ENCODE data around the gene SERPINH1.

SERPINH1 gene

GRCh38 chr11:75562048-75562835 is at the start of gene SERPINH1:
Gene SERPINH1, plus strand, starts transcription at chr11:75562253. Its CDS starts 4,097 bp downstream, at chr11:75566350.
- no peak for DNase-seq

GRCh38 chr11:75513250-75513649 is 48.8 kb upstream of the SERPINH1 start:
- DNase-seq = no peak

- DNase-seq = no peak
Measured at GRCh38 chr11:75514596-75514995, 47.5 kb upstream of the SERPINH1 start.

- DNase-seq = no peak
Measured at GRCh38 chr11:75516140-75516539, 45.9 kb upstream of the SERPINH1 start.

GRCh38 chr11:75516886-75517285 is 45.2 kb upstream of the SERPINH1 start:
- DNase-seq = no peak

GRCh38 chr11:75518204-75518549 is 43.9 kb upstream of the SERPINH1 start:
- no peak for DNase-seq

- no peak for DNase-seq
Measured at GRCh38 chr11:75518771-75519653, 43.0 kb upstream of the SERPINH1 start.

GRCh38 chr11:75520688-75521087 is 41.4 kb upstream of the SERPINH1 start:
- no peak for DNase-seq

- no peak for DNase-seq
Measured at GRCh38 chr11:75522286-75523044, 39.6 kb upstream of the SERPINH1 start.

- DNase-seq = no peak
Measured at GRCh38 chr11:75523189-75523588, 38.9 kb upstream of the SERPINH1 start.

- DNase-seq = no peak
Measured at GRCh38 chr11:75523811-75524664, 38.0 kb upstream of the SERPINH1 start.

- DNase-seq = no peak
Measured at GRCh38 chr11:75524665-75525432, 37.2 kb upstream of the SERPINH1 start.

GRCh38 chr11:75525433-75526191 is 36.4 kb upstream of the SERPINH1 start, which contains the start of gene GDPD5:
Gene GDPD5, minus strand, starts transcription at chr11:75525941. Its CDS starts 48,206 bp downstream, at chr11:75477735.
- DNase-seq = peak; percentile 38

- no peak for DNase-seq
Measured at GRCh38 chr11:75526192-75526541, 35.9 kb upstream of the SERPINH1 start.

GRCh38 chr11:75527130-75527529 is 34.9 kb upstream of the SERPINH1 start:
- DNase-seq = no peak

- no peak for DNase-seq
Measured at GRCh38 chr11:75527938-75528735, 33.9 kb upstream of the SERPINH1 start.

GRCh38 chr11:75530577-75530976 is 31.5 kb upstream of the SERPINH1 start:
- no peak for DNase-seq

GRCh38 chr11:75531325-75531724 is 30.7 kb upstream of the SERPINH1 start:
- no peak for DNase-seq

GRCh38 chr11:75532200-75533048 is 29.6 kb upstream of the SERPINH1 start:
- DNase-seq = peak; percentile 23
